ACHN (cell line): ENCODE results near the gene FMN1.
A peak's percentile ranks its signal among the peaks of the same experiment; 100 is the strongest.

Experiments
- DNase-seq: peaks from one replicate; pipeline ENCODE4 v3.0.0-alpha.2; 2015
- in situ Hi-C: cut with HindIII; loops from 2 replicates; pipeline ENCODE4 v1.10.0; 2017; ENCODE audit warnings: low sequenced_read_pairs, low pct_ligation_motif_present, low pct_unique_long_range_greater_than_20kb

FMN1 gene

GRCh38 chr15:33132722-33133345 lies 61.7 kb downstream of the FMN1 start:
- in situ Hi-C loops: no loop called here
- peak; percentile 59 for DNase-seq

- DNase-seq: no peak
- in situ Hi-C loops: no loop called here
These were observed 62.3 kb downstream of the FMN1 start for GRCh38 chr15:33132233-33132580.

GRCh38 chr15:33131552-33132232 lies 62.8 kb downstream of the FMN1 start:
- in situ Hi-C loops: no loop called here
- no peak for DNase-seq

GRCh38 chr15:33126559-33127290 lies 67.8 kb downstream of the FMN1 start:
- in situ Hi-C loops: no loop called here
- peak; percentile 63 for DNase-seq

GRCh38 chr15:33125894-33126537 lies 68.5 kb downstream of the FMN1 start:
- in situ Hi-C loops: no loop called here
- DNase-seq: no peak

- in situ Hi-C loops: no loop called here
- DNase-seq: no peak
These were observed 69.7 kb downstream of the FMN1 start for GRCh38 chr15:33124811-33125210.

GRCh38 chr15:33124279-33124678 lies 70.2 kb downstream of the FMN1 start:
- in situ Hi-C loops: no loop called here
- DNase-seq: no peak

GRCh38 chr15:33119865-33120264 lies 74.6 kb downstream of the FMN1 start:
- no peak for DNase-seq
- in situ Hi-C loops: no loop called here

- no peak for DNase-seq
- in situ Hi-C loops: no loop called here
These were observed 75.2 kb downstream of the FMN1 start for GRCh38 chr15:33119273-33119672.

- DNase-seq: no peak
- in situ Hi-C loops: no loop called here
These were observed 78.3 kb downstream of the FMN1 start for GRCh38 chr15:33116198-33116597.

- in situ Hi-C loops: no loop called here
- no peak for DNase-seq
These were observed 79.2 kb downstream of the FMN1 start for GRCh38 chr15:33115191-33115861.

GRCh38 chr15:33114374-33114717 lies 80.2 kb downstream of the FMN1 start:
- DNase-seq: no peak
- in situ Hi-C loops: no loop called here

- in situ Hi-C loops: no loop called here
- no peak for DNase-seq
These were observed 80.7 kb downstream of the FMN1 start for GRCh38 chr15:33113666-33114373.

- DNase-seq: no peak
- in situ Hi-C loops: no loop called here
These were observed 81.9 kb downstream of the FMN1 start for GRCh38 chr15:33112541-33113105.

- DNase-seq: no peak
- in situ Hi-C loops: no loop called here
These were observed 83.5 kb downstream of the FMN1 start for GRCh38 chr15:33111041-33111451.

- in situ Hi-C loops: no loop called here
These were observed 85.2 kb downstream of the FMN1 start for GRCh38 chr15:33109345-33109744.

GRCh38 chr15:33108518-33108917 lies 86.0 kb downstream of the FMN1 start:
- no peak for DNase-seq
- in situ Hi-C loops: no loop called here

More at GRCh38 chr15:33109345-33109744, 85.2 kb downstream of the FMN1 start:
- DNase-seq: no peak

- no peak for DNase-seq
- in situ Hi-C loops: no loop called here
These were observed 86.6 kb downstream of the FMN1 start for GRCh38 chr15:33107950-33108349.
